ENCODE data around the gene OSBP. TPM values are rescaled to one million over a fixed set of nuclear protein-coding genes. Genes with fewer than 3 reads are reported as not detected.

The OSBP gene
- 10 to 100 TPM; 24.8 to 25.7 TPM for total RNA-seq

GRCh38 chr11:59615637-59616395, at the start of gene OSBP:
TSS of gene OSBP (minus strand) at chr11:59615774. CDS start at chr11:59615664, 110 bp downstream.
- H3K27ac ChIP-seq, result peak within 1 kb of the TSS; percentile 91 to 93
- peaks cover 0 to 39% of the 10 kb centered on the region in 2 donors for H3K4me1 ChIP-seq
- H3K27me3 ChIP-seq, result no peaks in the 10 kb centered on the region
- H3K4me3 ChIP-seq, result peak within 1 kb of the TSS; percentile 88 to 90
- H3K9me3 ChIP-seq, result no peaks in the 10 kb centered on the region
- no peak for TF ChIP-seq CTCF (IDR thresholded peaks at IDR 0.05)
- H3K36me3 ChIP-seq, result no peaks in the 10 kb centered on the region
- DNase-seq (ENCODE audit: low spot score), result peak; percentile 100

GRCh38 chr11:59660621-59661020, 45.0 kb upstream of the OSBP start:
- peaks cover 0 to 8% of the 10 kb centered on the region in 2 donors for H3K4me1 ChIP-seq
- peaks cover 80% of the 10 kb centered on the region for H3K36me3 ChIP-seq
- H3K27ac ChIP-seq, result no peak overlapping the region

GRCh38 chr11:59659981-59660380, 44.4 kb upstream of the OSBP start:
- Histone ChIP-seq H3K36me3 (peaks cover 80% of the 10 kb centered on the region), H3K4me1 (peaks cover 0 to 8% of the 10 kb centered on the region in 2 donors), H3K4me3 (no peak overlapping the region), H3K27ac (no peak overlapping the region), H3K27me3 (no peaks in the 10 kb centered on the region), H3K9me3 (no peaks in the 10 kb centered on the region)
- TF ChIP-seq CTCF (IDR thresholded peaks at IDR 0.05), result no peak
- DNase-seq (ENCODE audit: low spot score), result no peak

More at GRCh38 chr11:59660621-59661020, 45.0 kb upstream of the OSBP start:
- no peaks in the 10 kb centered on the region for H3K27me3 ChIP-seq
- DNase-seq (ENCODE audit: low spot score), result no peak
- no peak for TF ChIP-seq CTCF (IDR thresholded peaks at IDR 0.05)
- no peak overlapping the region for H3K4me3 ChIP-seq
- no peaks in the 10 kb centered on the region for H3K9me3 ChIP-seq

GRCh38 chr11:59658036-59658435, 42.5 kb upstream of the OSBP start:
- peaks cover 80% of the 10 kb centered on the region for H3K36me3 ChIP-seq
- H3K4me3 ChIP-seq, result no peak overlapping the region
- no peaks in the 10 kb centered on the region for H3K27me3 ChIP-seq
- H3K9me3 ChIP-seq, result no peaks in the 10 kb centered on the region
- no peak for TF ChIP-seq CTCF (IDR thresholded peaks at IDR 0.05)
- no peak overlapping the region for H3K27ac ChIP-seq
- DNase-seq (ENCODE audit: low spot score), result no peak
- H3K4me1 ChIP-seq, result peaks cover 0 to 8% of the 10 kb centered on the region in 2 donors

- no peak for TF ChIP-seq CTCF (IDR thresholded peaks at IDR 0.05)
- H3K27ac ChIP-seq, result no peak overlapping the region
- DNase-seq (ENCODE audit: low spot score), result no peak
- H3K4me3 ChIP-seq, result no peak overlapping the region
- no peaks in the 10 kb centered on the region for H3K4me1 ChIP-seq
- H3K36me3 ChIP-seq, result peaks cover 96% of the 10 kb centered on the region
- no peaks in the 10 kb centered on the region for H3K27me3 ChIP-seq
- no peaks in the 10 kb centered on the region for H3K9me3 ChIP-seq
Measured at GRCh38 chr11:59654893-59655292, 39.3 kb upstream of the OSBP start.

All from right atrium auricular region (tissue), 2 donors.